GM18502 (cell line): Measurements from ENCODE around the gene PCYOX1L.

Experiments
- ATAC-seq: cut with Tn5 transposase; IDR thresholded peaks from one replicate; pipeline ENCODE4 v1.9.1; 2021; ENCODE audit warnings: mild to moderate bottlenecking; ENCODE audit not compliant: unreplicated experiment, poor library complexity

Gene PCYOX1L, protein sequence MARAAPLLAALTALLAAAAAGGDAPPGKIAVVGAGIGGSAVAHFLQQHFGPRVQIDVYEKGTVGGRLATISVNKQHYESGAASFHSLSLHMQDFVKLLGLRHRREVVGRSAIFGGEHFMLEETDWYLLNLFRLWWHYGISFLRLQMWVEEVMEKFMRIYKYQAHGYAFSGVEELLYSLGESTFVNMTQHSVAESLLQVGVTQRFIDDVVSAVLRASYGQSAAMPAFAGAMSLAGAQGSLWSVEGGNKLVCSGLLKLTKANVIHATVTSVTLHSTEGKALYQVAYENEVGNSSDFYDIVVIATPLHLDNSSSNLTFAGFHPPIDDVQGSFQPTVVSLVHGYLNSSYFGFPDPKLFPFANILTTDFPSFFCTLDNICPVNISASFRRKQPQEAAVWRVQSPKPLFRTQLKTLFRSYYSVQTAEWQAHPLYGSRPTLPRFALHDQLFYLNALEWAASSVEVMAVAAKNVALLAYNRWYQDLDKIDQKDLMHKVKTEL

DNA sequence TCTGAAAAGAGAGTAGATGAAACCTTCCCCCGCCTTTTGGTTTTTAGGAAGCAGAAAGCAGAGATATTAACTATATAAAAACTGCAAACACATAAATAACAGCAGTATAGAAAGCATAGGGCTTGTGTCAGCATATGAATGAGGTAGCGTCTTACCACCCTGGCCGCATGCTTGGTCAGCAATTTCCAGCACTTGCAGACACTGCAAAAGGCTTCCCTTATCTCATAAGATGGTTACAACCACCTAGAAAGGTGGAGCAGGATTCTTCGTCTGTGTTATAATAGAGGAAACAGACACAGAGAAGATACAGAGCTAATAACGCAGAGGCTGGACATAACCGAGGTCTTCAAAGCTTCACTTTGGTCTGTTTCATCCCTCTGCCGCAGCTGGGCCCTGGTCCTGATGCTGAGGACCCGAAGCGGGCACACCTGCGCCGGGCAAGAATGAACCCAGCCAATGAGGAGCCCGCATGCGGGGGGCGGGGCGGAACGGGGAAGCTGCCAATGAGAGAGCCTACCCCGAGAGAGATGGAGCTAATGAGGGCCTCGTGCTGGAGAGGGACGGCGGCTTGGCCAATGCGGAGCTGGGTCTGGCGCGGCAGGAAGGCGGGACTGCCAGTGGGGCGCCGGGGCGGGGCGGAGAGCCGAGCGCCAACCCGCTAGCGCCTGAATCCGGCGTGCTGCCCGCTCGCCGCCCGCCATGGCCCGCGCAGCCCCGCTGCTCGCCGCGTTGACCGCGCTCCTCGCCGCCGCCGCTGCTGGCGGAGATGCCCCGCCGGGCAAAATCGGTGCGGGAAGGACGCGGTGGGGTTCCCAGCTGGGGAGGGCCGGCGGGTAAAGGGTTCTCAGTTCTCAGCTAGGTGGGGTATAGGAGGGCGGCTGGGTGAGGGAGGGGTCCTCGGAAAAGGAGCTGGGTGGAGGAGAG is at the start of gene PCYOX1L:
PCYOX1L (plus strand) TSS at position 677 of the 924 bp plus-strand sequence; CDS start at position 700, 23 bp downstream.
- peak; percentile 99 for ATAC-seq

DNA sequence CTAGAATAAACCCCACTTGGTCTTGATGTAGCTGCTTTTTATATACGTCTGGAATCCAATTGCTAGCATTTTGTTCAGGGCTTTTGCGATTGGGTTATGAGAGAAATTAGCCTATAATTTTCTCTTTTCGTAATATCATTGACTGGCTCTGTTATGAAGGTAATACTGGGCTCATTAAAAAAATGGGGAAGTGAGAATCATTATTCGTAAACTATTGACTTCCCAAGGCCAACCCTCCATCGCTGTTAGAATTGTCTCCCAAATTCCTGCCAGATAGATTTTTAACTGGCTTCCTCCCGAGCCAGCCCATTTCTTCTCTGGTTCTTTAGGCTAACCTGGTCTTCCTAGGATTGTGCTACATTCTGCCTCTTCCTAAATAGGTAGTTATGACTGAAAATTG is 48.5 kb upstream of the PCYOX1L start:
- ATAC-seq: no peak

DNA sequence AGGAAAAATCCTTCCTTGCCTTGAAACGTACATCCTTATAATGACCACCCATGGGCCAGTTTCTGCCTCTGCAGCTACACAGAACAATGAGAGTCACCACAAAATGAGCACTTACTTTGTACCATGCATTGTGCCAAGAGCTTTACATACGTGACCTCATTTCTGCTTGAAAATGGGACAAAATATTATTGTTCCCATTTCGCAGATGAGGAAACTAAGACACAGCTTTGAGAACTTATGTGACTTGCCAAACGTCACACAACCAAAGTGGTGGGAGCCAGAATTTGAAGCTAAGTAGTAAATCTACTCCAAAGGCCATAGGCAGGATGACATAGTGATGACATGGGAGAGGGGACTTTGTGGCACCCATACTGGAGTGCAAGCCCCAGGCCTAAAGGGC is 47.4 kb upstream of the PCYOX1L start:
- no peak for ATAC-seq

DNA sequence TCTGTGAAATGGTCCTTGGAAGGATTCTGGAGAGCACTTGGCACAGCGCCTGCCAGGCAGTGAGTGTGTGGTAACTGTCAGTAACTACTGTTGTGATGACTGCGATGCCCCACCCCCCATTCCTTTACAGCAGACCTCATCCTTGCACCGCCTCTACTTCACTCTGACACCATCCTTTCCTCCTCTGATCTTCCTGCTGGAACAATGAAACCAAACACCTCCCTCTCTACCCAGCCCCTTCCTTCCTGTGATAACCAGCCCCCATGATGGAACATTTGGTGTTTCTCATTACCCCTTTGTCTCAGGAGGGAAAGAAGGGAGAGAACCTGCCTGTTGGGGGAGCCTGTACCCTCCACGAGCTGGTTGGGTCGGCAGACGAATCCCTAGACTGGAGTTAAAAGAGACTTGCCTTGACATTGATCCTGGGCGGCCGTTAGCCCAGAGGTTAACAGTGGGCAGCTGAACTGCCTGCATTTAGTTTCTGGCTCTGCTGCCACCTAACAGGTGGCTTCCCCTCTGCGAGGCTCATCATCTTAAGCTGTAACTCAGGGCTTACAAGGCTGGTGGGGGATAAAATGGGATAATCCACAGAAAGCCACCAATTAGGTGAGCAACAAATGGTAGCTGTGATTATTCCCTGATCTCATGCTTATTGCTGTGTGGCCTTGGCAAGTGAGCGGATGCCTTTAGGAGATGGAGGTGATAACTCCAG is 46.7 kb upstream of the PCYOX1L start:
- no peak for ATAC-seq

DNA sequence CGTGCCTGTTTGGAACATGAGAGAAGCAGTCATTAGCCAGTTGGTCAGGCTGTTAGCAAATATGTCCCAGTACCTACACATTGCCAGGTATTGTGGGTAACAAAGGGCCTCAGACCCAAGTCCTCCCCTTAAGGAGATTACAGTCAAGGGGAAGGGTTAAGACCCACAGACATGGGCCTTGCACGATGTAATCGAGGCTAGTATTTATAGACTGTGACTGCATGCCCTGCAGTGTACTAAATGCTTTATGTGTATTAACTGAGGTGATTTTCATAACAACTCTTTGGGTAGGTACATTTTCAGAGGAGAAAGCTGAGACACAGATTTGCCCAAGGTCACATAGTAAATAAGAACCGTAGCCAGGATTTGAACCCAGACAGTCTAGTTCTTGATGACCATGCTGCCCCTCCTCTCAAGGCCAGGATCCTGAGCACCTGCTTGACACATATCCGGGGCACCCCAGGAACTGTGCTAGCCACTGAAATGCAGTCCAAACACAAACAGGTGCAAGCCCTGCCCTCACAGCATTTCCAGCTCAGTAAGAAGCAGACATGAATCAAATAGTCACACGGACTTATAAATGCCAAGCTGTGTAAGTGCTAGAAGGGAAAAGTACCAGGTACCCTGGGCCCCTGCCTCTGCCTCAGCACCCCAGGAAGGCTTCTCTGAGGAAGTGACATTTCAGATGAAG is 44.5 kb upstream of the PCYOX1L start:
- ATAC-seq: no peak

DNA sequence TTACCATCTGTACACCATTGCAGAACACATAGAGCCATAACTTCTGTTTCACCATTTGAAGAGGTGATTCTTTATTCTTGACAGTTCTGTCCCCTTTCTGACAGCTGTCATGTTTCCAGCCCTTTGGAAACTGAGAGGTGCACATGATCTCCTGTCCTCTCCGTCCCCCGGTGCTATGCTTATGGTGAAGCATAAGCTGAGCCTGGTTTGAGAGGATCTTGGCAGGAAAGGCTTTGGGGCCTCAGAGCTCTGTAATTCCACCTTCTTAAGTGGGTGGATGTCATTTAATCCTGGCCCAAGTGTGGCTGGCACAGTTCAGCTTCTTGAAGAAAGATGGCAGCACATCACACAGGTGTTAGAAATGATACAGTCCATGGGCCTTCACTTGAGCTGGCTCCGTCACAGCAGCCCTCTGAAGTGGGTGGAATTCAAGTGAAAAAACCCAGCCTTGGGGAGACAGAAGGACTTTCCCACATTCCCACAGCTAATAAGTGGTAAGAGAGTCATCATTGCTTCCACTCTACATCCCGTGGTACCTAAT is 43.2 kb upstream of the PCYOX1L start:
- ATAC-seq: no peak

DNA sequence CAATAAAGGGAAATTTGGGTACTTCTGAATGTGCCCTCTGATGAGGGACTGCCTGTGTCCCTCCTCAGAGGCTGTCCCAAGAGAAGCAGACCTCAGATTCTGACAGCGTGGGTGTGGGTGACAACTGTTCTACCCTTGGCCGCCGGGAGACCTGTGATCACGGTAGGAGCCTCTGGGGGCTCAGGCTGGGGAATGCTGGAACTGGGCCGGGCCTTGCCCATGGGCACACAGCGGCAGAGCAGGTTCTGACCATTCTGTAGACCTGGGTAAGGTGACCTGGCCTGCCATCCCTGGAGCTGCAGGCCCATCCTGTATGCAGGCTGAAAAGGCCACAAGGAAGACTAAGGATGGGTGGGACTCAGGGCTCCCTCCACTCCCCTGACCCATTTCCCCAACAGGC is 42.1 kb upstream of the PCYOX1L start:
- no peak for ATAC-seq

DNA sequence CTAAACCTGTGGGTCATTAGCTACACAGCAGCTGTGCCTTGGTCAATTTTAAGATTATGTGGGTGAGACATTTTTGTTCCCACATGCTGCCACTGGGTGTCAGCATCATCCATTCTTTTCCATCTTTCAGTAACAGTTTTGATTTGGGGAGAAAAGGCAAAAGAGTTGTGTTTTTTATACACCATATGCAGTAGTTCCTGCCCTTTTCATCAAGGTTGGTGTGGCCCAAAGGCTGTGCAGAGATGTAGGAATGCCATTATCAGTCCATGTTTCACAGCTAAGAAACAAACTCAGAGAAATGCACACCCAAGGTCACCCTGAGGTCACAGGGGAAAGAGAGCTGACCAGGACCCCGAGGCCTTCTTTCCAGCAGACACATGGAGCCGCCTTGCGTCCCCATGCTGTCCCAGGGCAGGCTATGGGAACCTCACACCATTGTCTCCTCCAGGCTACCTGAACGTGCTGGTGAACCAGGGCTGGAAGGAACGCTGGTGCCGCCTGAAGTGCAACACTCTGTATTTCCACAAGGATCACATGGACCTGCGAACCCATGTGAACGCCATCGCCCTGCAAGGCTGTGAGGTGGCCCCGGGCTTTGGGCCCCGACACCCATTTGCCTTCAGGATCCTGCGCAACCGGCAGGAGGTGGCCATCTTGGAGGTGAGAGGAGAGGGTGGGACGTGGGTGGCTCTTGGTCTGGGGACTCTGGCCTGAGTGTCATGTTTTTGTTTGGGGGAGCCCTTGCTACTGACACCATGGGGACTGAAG is 40.4 kb upstream of the PCYOX1L start:
- ATAC-seq: no peak

DNA sequence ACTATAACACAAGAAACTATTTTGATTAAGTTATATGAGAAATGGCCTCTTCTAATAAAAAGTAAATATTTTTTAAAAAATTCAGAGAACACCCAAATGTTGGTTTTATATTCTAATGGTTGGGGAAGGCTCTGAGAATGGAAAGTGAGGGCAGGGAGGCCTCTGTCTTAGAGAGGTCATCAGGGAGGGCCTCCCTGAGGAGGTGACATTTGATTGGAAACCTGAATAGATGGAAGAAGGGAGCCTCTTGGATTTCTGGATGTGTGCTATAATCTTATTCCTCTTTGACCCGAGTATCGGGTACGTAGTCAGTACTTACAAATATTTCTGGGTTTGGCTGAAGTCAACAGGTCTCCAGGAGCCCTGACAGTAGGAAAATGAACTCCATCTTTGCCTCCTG is 38.7 kb upstream of the PCYOX1L start:
- ATAC-seq: no peak

DNA sequence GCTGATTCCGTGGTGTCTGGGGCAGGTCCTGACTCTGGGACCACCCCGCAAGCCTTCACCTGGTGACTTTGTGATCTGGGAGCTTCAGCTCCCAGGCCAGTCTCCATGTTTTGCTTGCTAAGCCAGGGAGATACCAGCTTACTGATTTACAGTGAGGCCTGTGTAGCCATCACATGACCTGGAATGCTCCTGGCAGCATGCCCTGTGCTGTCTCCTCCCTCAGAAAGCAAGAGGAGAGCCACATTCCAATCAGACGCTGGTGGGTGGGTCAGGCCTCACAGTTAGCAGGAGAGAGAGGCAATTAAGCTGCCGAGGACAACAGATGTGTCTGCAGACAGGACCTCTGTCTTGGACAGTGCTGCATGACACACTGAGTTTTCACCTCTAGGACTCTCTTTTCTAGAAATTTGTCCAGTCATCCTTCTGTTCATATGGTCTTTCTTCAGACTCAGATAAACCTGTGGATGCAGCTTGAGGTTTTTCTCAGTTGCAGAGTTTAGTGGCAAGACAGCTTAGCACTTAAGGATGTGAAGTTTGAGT is 37.0 kb upstream of the PCYOX1L start:
- ATAC-seq: no peak

DNA sequence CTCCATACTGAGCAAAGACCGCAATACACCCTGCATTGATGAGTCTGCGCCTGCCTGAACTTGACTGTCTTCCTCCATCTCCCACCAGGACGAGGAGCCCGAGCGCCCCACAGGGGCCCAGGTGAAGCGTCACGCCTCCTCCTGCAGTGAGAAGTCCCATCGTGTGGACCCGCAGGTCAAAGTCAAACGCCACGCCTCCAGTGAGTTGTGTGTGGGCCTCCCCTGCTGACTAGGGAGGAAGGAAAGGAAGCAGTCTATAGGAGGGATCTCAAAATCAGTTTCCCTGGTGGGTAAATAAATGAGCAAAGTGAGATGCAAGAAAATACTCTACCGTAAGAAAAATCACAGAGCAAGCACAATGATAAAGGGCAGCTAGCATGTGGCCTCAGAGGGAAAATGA is 35.3 kb upstream of the PCYOX1L start:
- no peak for ATAC-seq

DNA sequence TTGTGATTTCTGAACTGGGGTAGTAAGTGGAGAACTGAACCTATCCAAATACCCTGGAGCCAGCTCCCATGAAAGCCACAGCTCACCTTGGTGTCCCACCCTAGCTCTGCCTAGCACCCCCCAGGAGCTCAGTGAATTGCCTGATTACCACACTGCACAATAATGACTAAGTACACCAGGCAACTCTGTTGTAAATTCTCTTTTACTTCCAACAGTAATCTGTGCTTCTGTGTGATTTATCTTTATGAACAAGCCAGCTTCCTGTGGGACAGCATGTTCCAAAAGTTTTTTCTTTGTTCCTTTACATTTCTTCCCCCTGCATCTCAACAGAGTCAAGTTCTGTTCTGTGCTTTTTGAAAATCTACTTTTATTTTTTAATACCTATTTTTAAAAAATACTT is 34.6 kb upstream of the PCYOX1L start:
- no peak for ATAC-seq

DNA sequence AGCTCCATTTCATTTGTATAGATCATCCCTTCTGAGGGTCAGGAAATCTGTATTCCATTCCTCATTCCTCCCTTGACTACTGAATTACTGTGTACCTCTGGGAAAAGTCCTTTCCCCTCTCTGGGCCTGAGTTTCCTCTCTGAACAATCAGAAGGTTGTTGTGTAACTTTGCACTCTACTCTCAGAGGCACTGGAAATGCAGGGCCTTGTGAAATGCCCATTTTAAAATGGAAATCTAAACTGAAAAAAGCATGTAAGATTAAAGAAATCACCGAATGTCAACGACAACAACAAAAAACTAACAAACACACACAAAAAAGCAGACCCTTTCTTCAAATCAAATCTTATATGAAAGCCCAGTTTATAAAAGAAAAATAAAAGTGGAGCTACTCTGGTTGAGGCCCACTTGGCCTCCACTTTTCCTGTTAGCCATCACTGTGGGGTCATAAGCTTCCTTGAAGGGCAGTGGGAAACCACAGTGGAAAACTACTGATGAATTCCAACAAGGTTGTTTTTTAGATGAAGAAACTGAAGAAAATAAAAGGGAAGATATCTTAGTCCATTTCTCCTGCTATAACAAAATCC is 34.1 kb upstream of the PCYOX1L start:
- ATAC-seq: no peak

DNA sequence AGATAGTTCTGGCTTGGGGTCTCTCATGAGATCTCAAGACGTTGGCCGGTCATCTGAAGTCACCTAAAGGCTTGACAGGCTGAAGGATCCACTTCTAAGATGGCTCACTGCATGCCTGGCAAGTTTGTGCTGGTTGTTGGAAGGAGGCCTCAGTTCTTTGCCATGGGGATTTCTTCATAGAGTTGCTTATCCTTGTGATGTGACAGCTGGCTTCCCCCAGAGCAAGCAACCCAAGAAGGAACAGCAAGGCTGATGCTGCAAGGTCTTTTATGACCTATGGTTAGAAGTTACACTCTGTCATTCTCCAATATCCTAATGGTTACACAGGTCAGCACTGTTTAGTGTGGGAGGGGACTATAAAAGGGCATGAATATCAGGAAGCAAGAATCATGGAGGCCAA is 33.2 kb upstream of the PCYOX1L start:
- no peak for ATAC-seq

DNA sequence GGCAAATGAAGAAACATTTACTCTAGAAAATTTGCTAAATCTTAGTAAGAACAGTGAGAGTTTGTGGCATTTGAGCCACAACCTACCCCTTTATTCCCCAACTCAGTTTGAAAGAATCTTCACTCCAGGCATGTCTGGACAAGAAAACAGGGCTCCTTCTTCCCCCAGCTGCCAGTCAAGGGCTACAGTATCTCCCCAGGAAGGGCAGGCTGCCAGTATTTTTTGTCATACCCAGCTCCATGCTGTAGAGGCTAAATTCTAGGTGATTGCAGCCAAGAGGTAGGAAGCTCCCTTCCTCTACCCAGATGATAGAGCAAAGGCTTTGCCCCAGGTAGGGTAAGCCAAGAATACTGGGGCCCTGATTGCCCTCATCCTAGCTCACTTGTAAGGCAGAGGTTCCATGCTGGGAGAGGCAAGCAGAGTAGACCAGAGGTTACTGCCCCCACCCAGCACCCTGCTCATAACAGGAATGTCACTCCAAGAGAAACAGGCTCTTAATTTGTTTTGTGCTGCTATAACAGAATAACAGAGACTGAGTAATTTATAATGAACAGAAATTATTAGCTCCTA is 32.6 kb upstream of the PCYOX1L start:
- ATAC-seq: no peak

DNA sequence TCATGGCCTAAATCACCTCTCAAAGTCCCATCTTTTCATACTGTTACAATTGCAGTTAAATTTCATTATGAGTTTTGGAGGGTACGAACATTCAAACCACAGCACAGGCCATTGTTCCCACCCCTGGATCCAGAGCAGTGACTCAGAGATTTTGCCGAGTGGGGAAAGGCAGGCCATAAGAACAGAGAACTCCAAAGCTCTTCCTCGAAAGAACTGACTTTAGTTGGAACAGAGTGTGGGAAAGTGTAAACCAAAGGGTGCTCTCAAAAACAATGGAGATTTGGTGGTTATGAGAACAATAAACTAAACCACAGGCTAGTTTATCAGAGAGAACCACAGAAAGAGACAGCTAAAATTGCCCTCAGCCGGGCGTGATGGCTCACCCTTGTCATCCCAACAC is 32.0 kb upstream of the PCYOX1L start:
- ATAC-seq: no peak

DNA sequence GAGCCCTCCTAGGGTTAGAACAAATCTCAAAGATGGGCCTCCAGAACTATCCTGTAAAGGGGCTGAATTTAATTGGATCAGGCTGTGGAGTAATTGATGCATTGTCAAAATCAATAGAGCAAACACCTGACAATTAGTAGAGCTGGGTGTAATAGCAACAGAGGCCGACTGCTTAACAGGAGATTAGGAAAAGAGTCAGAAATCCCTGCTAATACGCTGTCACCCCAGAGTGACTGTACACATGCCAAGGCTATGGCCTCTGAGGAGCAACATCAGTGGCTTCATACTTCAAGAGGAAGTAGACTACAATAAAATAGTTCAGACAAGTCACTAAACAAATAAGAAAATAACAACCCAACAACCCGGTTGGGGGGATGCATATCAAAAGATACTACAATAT is 31.2 kb upstream of the PCYOX1L start:
- ATAC-seq: no peak

DNA sequence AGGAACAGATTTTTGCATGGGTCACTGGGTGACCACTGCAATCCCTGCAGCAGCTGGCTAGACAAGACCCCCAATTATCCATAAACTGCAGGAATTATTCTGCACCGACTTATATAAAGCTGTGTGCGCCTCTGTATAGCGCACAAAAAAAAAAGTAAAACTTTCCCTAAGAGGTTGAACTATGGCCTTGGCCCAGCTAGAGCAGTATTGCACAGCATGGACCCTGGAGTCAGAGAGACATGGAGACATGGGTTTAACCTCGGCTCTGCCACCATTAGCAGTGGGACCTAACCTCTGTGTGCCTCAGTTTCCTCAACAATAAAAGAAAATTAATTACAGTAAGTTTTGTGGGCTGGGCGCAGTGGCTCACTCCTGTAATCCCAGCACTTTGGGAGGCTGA is 29.7 kb upstream of the PCYOX1L start:
- no peak for ATAC-seq
